Loucy (cell line): ENCODE measurements around the gene RPLP2.

Experiments used
- H2AFZ ChIP-seq: fragments of 200-600 bp; sonication (generic); 2 replicates; pipeline ENCODE4 v1.6.0; 2016; ENCODE audit warnings: antibody characterized with exemption, mild to moderate bottlenecking, low read length, moderate library complexity
- H3F3A ChIP-seq: fragments of 200-600 bp; 2 replicates; pipeline ENCODE4 v1.6.0; 2016; ENCODE audit warnings: antibody characterized with exemption, low read depth, mild to moderate bottlenecking
- H3K27me3 ChIP-seq: fragments of 200-600 bp; sonication (generic); 2 replicates; pipeline ENCODE4 v1.6.1; 2014; ENCODE audit warnings: low read length, mild to moderate bottlenecking; ENCODE audit not compliant: insufficient read depth, poor library complexity, severe bottlenecking
- H3K36me3 ChIP-seq: fragments of 200-600 bp; sonication (generic); 2 replicates; pipeline ENCODE4 v1.6.1; 2016; ENCODE audit warnings: low read length; ENCODE audit not compliant: insufficient read depth
- H3K4me1 ChIP-seq: fragments of 200-600 bp; sonication (generic); 2 replicates; pipeline ENCODE4 v1.5.1; 2014; ENCODE audit warnings: low read length, mild to moderate bottlenecking; ENCODE audit not compliant: insufficient read depth, poor library complexity, severe bottlenecking
- H3K4me2 ChIP-seq: fragments of 200-600 bp; sonication (generic); 2 replicates; pipeline ENCODE4 v1.6.0; 2014; ENCODE audit warnings: antibody characterized with exemption, low read length, low read depth, mild to moderate bottlenecking; ENCODE audit not compliant: poor library complexity, severe bottlenecking
- H3K4me3 ChIP-seq: fragments of 200-600 bp; sonication (generic); 2 replicates; pipeline ENCODE4 v1.5.1; 2014; ENCODE audit warnings: low read length, mild to moderate bottlenecking, mixed read lengths; ENCODE audit not compliant: poor library complexity, severe bottlenecking
- H3K79me2 ChIP-seq: fragments of 200-600 bp; sonication (generic); 2 replicates; pipeline ENCODE4 v1.6.1; 2014; ENCODE audit warnings: low read length; ENCODE audit not compliant: insufficient read depth
- H3K9ac ChIP-seq: fragments of 200-600 bp; sonication (generic); 2 replicates; pipeline ENCODE4 v1.6.0; 2014; ENCODE audit warnings: mild to moderate bottlenecking, low read depth, low read length, moderate library complexity; ENCODE audit not compliant: poor library complexity, severe bottlenecking
- H3K9me2 ChIP-seq: fragments of 200-600 bp; sonication (generic); replicated peaks from 2 replicates; pipeline ENCODE4 v1.6.1; 2016; ENCODE audit warnings: low read depth, low read length, mixed read lengths
- H3K9me3 ChIP-seq: fragments of 200-600 bp; sonication (generic); 2 replicates; pipeline ENCODE4 v1.6.1; 2014; ENCODE audit warnings: mild to moderate bottlenecking, antibody characterized with exemption, low read length, low read depth; ENCODE audit not compliant: insufficient read depth
- H4K20me1 ChIP-seq: fragments of 200-600 bp; sonication (generic); 2 replicates; pipeline ENCODE4 v1.6.0; 2014; ENCODE audit warnings: antibody characterized with exemption, low read length, mild to moderate bottlenecking; ENCODE audit not compliant: insufficient read depth, poor library complexity, severe bottlenecking
- CTCF ChIP-seq: fragments of 200-600 bp; sonication (generic); conservative IDR thresholded peaks from 2 replicates; pipeline ENCODE4 v1.5.1; 2014; ENCODE audit warnings: mild to moderate bottlenecking, antibody characterized with exemption, low read length
- EZH2phosphoT487 ChIP-seq: fragments of 200-600 bp; IDR thresholded peaks from 2 replicates; pipeline ENCODE4 v1.6.1; 2018; ENCODE audit warnings: antibody characterized with exemption, mild to moderate bottlenecking, moderate library complexity, borderline replicate concordance

The RPLP2 gene

GRCh38 chr11:792535-792821, 17.3 kb upstream of the RPLP2 start:
- H3K9me3 ChIP-seq: no peaks in the 10 kb centered on the region
- H4K20me1 ChIP-seq: peaks cover 14% of the 10 kb centered on the region
- H3K4me1 ChIP-seq: peaks cover 17% of the 10 kb centered on the region
- peaks cover 3% of the 10 kb centered on the region; the same call in 1 of the 2 replicates for H3F3A ChIP-seq
- H3K9me2 ChIP-seq: no peaks in the 10 kb centered on the region
- no peak overlapping the region for H2AFZ ChIP-seq
- no peak overlapping the region for H3K9ac ChIP-seq
- H3K4me3 ChIP-seq: no peak overlapping the region
- no peak overlapping the region for H3K4me2 ChIP-seq
- no peaks in the 10 kb centered on the region for H3K36me3 ChIP-seq
- H3K27me3 ChIP-seq: no peaks in the 10 kb centered on the region
- H3K79me2 ChIP-seq: peaks cover 19% of the 10 kb centered on the region; the same call in 1 of the 2 replicates
- TF ChIP-seq CTCF: no peak
- no peak for TF ChIP-seq EZH2phosphoT487

GRCh38 chr11:792873-793272, 16.9 kb upstream of the RPLP2 start:
- Histone ChIP-seq H3K9me3 (no peaks in the 10 kb centered on the region), H3K4me2 (no peak overlapping the region), H3F3A (peaks cover 3% of the 10 kb centered on the region; the same call in 1 of the 2 replicates), H4K20me1 (peaks cover 14% of the 10 kb centered on the region), H3K4me1 (peaks cover 17% of the 10 kb centered on the region), H3K4me3 (no peak overlapping the region), H3K27me3 (no peaks in the 10 kb centered on the region), H3K36me3 (no peaks in the 10 kb centered on the region), H3K9me2 (no peaks in the 10 kb centered on the region), H3K9ac (no peak overlapping the region), H3K79me2 (peaks cover 19% of the 10 kb centered on the region; the same call in 1 of the 2 replicates), H2AFZ (no peak overlapping the region)
- TF ChIP-seq CTCF (no peak), EZH2phosphoT487 (no peak)

- Histone ChIP-seq H3K9ac (no peak overlapping the region), H3K36me3 (no peaks in the 10 kb centered on the region), H3K4me3 (no peak overlapping the region), H4K20me1 (peaks cover 14% of the 10 kb centered on the region), H3K79me2 (peaks cover 19% of the 10 kb centered on the region; the same call in 1 of the 2 replicates), H3F3A (peaks cover 3% of the 10 kb centered on the region; the same call in 1 of the 2 replicates), H3K4me2 (no peak overlapping the region), H3K27me3 (no peaks in the 10 kb centered on the region), H3K4me1 (peaks cover 17% of the 10 kb centered on the region), H3K9me2 (no peaks in the 10 kb centered on the region), H3K9me3 (no peaks in the 10 kb centered on the region), H2AFZ (no peak overlapping the region)
- TF ChIP-seq EZH2phosphoT487 (no peak), CTCF (no peak)
These were observed 16.2 kb upstream of the RPLP2 start for GRCh38 chr11:793556-793955.
